HepG2 (cell line): Measurements from ENCODE around the gene SIRT6. TPM values are rescaled to one million over a fixed set of nuclear protein-coding genes. Genes with fewer than 3 reads are reported as not detected.

Source experiments
- ARNTL ChIP-seq: sonication (generic); formaldehyde crosslinking; IDR thresholded peaks from 2 replicates; pipeline ENCODE4 v1.4.0; 2020; ENCODE audit warnings: mild to moderate bottlenecking, missing genetic modification reagents
- BRD4 ChIP-seq: sonication (generic); formaldehyde crosslinking; IDR thresholded peaks from 2 replicates; pipeline ENCODE4 v1.4.0; 2020; ENCODE audit warnings: missing genetic modification reagents
- CBX5 ChIP-seq: sonication (generic); formaldehyde crosslinking; IDR thresholded peaks from 2 replicates; pipeline ENCODE4 v1.4.0; 2020; ENCODE audit warnings: missing genetic modification reagents, borderline replicate concordance
- ETV5 ChIP-seq: IDR thresholded peaks from 2 replicates; pipeline ENCODE4 v1.6.1; 2018; ENCODE audit warnings: missing biosample characterization, missing genetic modification reagents, inconsistent platforms, borderline replicate concordance
- ETV6 ChIP-seq: sonication (generic); formaldehyde crosslinking; conservative IDR thresholded peaks from 2 replicates; pipeline ENCODE4 v1.4.0; 2020; ENCODE audit warnings: missing genetic modification reagents
- FOSL1 ChIP-seq: sonication (generic); formaldehyde crosslinking; IDR thresholded peaks from 2 replicates; pipeline ENCODE4 v1.9.0; 2021; ENCODE audit warnings: missing genetic modification reagents, borderline replicate concordance
- GATAD2A ChIP-seq: IDR thresholded peaks from 2 replicates; pipeline ENCODE4 v1.6.1; 2016
- KDM1A ChIP-seq: IDR thresholded peaks from 2 replicates; pipeline ENCODE4 v1.6.1; 2016; ENCODE audit warnings: missing compliant biosample characterization
- KLF11 ChIP-seq: IDR thresholded peaks from 2 replicates; pipeline ENCODE4 v1.6.1; 2016; ENCODE audit warnings: missing compliant biosample characterization
- LCORL ChIP-seq, 2 experiments: fragments of 450-650 bp in 1 of 2; sonication (generic) in 1 of 2; formaldehyde crosslinking in 1 of 2; IDR thresholded peaks; 2 replicates each; pipeline versions ENCODE4 v1.5.0 to v1.6.1; 2017 to 2020; ENCODE audit warnings: antibody characterized with exemption in 1 of 2, missing genetic modification reagents in 1 of 2
- MAFG ChIP-seq: sonication (generic); formaldehyde crosslinking; IDR thresholded peaks from 2 replicates; pipeline ENCODE4 v1.5.1; 2020; ENCODE audit warnings: mild to moderate bottlenecking, missing genetic modification reagents
- MIER3 ChIP-seq: IDR thresholded peaks from 2 replicates; pipeline ENCODE4 v1.6.1; 2016; ENCODE audit warnings: missing compliant biosample characterization, borderline replicate concordance
- SALL1 ChIP-seq: sonication (generic); formaldehyde crosslinking; IDR thresholded peaks from 2 replicates; pipeline ENCODE4 v1.8.0; 2022; ENCODE audit warnings: mild to moderate bottlenecking, missing genetic modification reagents
- TAF15 ChIP-seq: fragments of 200-400 bp; formaldehyde crosslinking; IDR thresholded peaks from one replicate; pipeline ENCODE4 v1.6.1; 2018; ENCODE audit warnings: mild to moderate bottlenecking, low read depth, low read length; ENCODE audit not compliant: poor library complexity, severe bottlenecking
- YEATS4 ChIP-seq: sonication (generic); formaldehyde crosslinking; IDR thresholded peaks from 2 replicates; pipeline ENCODE4 v1.4.0; 2020; ENCODE audit warnings: missing genetic modification reagents, borderline replicate concordance
- ZBTB7A ChIP-seq: sonication (generic); formaldehyde crosslinking; IDR thresholded peaks from 2 replicates; pipeline ENCODE4 v1.8.0; 2022; ENCODE audit warnings: mild to moderate bottlenecking, missing genetic modification reagents
- ZNF263 ChIP-seq: sonication (generic); formaldehyde crosslinking; IDR thresholded peaks from 2 replicates; pipeline ENCODE4 v1.4.0; 2020; ENCODE audit warnings: missing genetic modification reagents
- ZNF274 ChIP-seq: sonication (generic); formaldehyde crosslinking; IDR thresholded peaks from 2 replicates; pipeline ENCODE4 v1.5.1; 2020; ENCODE audit warnings: mild to moderate bottlenecking, missing genetic modification reagents
- ZNF547 ChIP-seq: sonication (generic); formaldehyde crosslinking; IDR thresholded peaks from 2 replicates; pipeline ENCODE4 v1.5.1; 2020; ENCODE audit warnings: mild to moderate bottlenecking, missing genetic modification reagents
- ZNF670 ChIP-seq: sonication (generic); formaldehyde crosslinking; IDR thresholded peaks from 2 replicates; pipeline ENCODE4 v1.8.0; 2022; ENCODE audit warnings: mild to moderate bottlenecking, missing genetic modification reagents, borderline replicate concordance
- ZSCAN12 ChIP-seq: sonication (generic); formaldehyde crosslinking; IDR thresholded peaks from 2 replicates; pipeline ENCODE4 v1.9.0; 2021; ENCODE audit warnings: mild to moderate bottlenecking, missing genetic modification reagents
- ZSCAN21 ChIP-seq: sonication (generic); formaldehyde crosslinking; IDR thresholded peaks from 2 replicates; pipeline ENCODE4 v1.8.0; 2022; ENCODE audit warnings: mild to moderate bottlenecking, missing genetic modification reagents, moderate library complexity, borderline replicate concordance
- polyA plus RNA-seq, 8 experiments: library from polyadenylated mRNA; depleted of rRNA in 3 of 8; stranded (reverse) in 7 of 8; unstranded in 1 of 8; fragments of >200 nt; fragmentation: Illumina TruSeq in 4 of 8; extraction: Trizol in 4 of 8; gene quantifications; 2 replicates each; pipeline versions ENCODE4 v1.2.1 to v1.2.3, GENCODE V29; 2011 to 2016; ENCODE audit warnings: low read depth in 4 of 8, missing spikeins in 1 of 8, mixed read lengths in 1 of 8; ENCODE audit not compliant: insufficient read depth in 1 of 8
- total RNA-seq, 5 experiments: library from RNA; depleted of rRNA; stranded (reverse); fragments of >200 nt; fragmentation: Illumina TruSeq; extraction: Trizol; gene quantifications; 2 replicates each; pipeline ENCODE4 v1.2.3, GENCODE V29; 2016; ENCODE audit warnings: low read depth in 1 of 5
- TF ChIP-seq, protein P1 (sequence below), 2 experiments: fragments of 450-650 bp in 1 of 2; sonication (generic) in 1 of 2; formaldehyde crosslinking; IDR thresholded peaks; 2 replicates each; pipeline versions ENCODE4 v1.5.0 to v1.8.0; 2020 to 2022; ENCODE audit warnings: mild to moderate bottlenecking in 1 of 2, missing genetic modification reagents in 1 of 2
- TF ChIP-seq, protein P2 (sequence below): sonication (generic); formaldehyde crosslinking; IDR thresholded peaks from 2 replicates; pipeline ENCODE4 v1.5.0; 2020; ENCODE audit warnings: mild to moderate bottlenecking, missing genetic modification reagents, moderate library complexity
- TF ChIP-seq, protein P3 (sequence below): sonication (generic); formaldehyde crosslinking; IDR thresholded peaks from 2 replicates; pipeline ENCODE4 v1.8.0; 2022; ENCODE audit warnings: missing genetic modification reagents, mild to moderate bottlenecking, inconsistent platforms, borderline replicate concordance
- TF ChIP-seq, protein P4 (sequence below): sonication (generic); formaldehyde crosslinking; IDR thresholded peaks from 2 replicates; pipeline ENCODE4 v1.8.1; 2023; ENCODE audit warnings: mild to moderate bottlenecking, inconsistent platforms, moderate library complexity, missing genetic modification reagents, borderline replicate concordance

The SIRT6 gene
- total and polyA plus RNA-seq, 2 of the 13 experiments (the other 11 are each of a cell fraction or from before 2014, with no cell fraction given): 11.0 to 18.4 TPM

DNA sequence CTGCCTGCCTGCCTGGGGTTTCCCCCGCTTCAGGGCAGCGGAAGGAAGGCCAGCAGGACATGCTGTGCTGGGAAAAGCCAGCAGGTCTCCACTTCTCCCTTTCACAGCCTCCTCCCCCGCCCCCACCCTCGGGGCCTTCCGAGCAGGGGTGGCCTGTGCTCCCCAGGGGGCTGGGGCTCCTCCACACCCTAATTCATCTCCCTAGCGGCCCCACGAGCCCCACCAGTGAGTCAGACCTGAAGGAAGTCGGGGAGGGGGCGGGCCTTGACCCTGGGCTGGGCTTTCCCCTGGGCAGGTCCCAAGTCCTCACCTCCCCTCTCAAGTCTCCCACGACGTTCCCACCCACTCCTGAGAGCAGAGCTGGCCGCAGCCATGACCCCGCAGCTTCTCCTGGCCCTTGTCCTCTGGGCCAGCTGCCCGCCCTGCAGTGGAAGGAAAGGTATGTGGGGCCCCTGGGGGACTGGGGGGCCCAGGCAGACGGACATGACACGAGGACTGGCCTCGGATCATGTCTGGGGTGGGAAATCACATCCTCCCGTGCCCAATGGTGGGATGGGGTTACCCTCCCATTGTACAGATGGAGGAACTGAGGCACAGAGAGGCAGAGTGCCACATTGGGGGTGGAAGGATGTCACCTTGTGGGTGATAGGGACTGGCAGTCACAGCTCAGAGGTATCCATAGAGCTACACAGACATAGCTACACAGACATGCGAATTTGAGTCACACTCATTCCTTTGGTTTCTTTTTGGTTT is 47.0 kb upstream of the SIRT6 start, which contains the start of gene EBI3 (continued):
- TF ChIP-seq ZNF274 (CRISPR knock-in tag) (0 out of 2 replicates have a peak, but pooled peaks have one; percentile 30), ARNTL (CRISPR knock-in tag) (no peak), YEATS4 (CRISPR knock-in tag) (no peak; the same call in 1 of the 2 replicates), KDM1A (peak; percentile 90), CBX5 (CRISPR knock-in tag) (0 out of 2 replicates have a peak, but pooled peaks have one; percentile 14), KLF11 (no peak), ZSCAN12 (CRISPR knock-in tag) (no peak), SALL1 (peak; percentile 67), FOSL1 (CRISPR knock-in tag) (no peak), TAF15 (no peak), ZNF670 (CRISPR knock-in tag) (peak; percentile 68; the same call in 1 of the 2 replicates), ZNF263 (CRISPR knock-in tag) (peak; percentile 93), ZNF547 (CRISPR knock-in tag) (peak; percentile 77; the same call in 1 of the 2 replicates), ETV6 (no peak), MAFG (CRISPR knock-in tag) (no peak), MIER3 (no peak), ETV5 (CRISPR knock-in tag) (no peak), BRD4 (no peak), GATAD2A (CRISPR knock-in tag) (peak; percentile 53), ZSCAN21 (0 out of 2 replicates have a peak, but pooled peaks have one; percentile 17), ZBTB7A (CRISPR knock-in tag) (0 out of 2 replicates have a peak, but pooled peaks have one; percentile 43), LCORL (IDR thresholded peaks at IDR 0.05) (no peak), LCORL (CRISPR knock-in tag; IDR thresholded peaks at IDR 0.05) (peak; percentile 67; the same call in 1 of the 2 replicates)
- TF ChIP-seq, protein P1, sequence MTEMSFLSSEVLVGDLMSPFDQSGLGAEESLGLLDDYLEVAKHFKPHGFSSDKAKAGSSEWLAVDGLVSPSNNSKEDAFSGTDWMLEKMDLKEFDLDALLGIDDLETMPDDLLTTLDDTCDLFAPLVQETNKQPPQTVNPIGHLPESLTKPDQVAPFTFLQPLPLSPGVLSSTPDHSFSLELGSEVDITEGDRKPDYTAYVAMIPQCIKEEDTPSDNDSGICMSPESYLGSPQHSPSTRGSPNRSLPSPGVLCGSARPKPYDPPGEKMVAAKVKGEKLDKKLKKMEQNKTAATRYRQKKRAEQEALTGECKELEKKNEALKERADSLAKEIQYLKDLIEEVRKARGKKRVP (CRISPR knock-in tag; IDR thresholded peaks at IDR 0.05): no peak
- TF ChIP-seq, protein P2, sequence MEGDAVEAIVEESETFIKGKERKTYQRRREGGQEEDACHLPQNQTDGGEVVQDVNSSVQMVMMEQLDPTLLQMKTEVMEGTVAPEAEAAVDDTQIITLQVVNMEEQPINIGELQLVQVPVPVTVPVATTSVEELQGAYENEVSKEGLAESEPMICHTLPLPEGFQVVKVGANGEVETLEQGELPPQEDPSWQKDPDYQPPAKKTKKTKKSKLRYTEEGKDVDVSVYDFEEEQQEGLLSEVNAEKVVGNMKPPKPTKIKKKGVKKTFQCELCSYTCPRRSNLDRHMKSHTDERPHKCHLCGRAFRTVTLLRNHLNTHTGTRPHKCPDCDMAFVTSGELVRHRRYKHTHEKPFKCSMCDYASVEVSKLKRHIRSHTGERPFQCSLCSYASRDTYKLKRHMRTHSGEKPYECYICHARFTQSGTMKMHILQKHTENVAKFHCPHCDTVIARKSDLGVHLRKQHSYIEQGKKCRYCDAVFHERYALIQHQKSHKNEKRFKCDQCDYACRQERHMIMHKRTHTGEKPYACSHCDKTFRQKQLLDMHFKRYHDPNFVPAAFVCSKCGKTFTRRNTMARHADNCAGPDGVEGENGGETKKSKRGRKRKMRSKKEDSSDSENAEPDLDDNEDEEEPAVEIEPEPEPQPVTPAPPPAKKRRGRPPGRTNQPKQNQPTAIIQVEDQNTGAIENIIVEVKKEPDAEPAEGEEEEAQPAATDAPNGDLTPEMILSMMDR (CRISPR knock-in tag): peak; percentile 2; the same call in 1 of the 2 replicates
- TF ChIP-seq, protein P3, sequence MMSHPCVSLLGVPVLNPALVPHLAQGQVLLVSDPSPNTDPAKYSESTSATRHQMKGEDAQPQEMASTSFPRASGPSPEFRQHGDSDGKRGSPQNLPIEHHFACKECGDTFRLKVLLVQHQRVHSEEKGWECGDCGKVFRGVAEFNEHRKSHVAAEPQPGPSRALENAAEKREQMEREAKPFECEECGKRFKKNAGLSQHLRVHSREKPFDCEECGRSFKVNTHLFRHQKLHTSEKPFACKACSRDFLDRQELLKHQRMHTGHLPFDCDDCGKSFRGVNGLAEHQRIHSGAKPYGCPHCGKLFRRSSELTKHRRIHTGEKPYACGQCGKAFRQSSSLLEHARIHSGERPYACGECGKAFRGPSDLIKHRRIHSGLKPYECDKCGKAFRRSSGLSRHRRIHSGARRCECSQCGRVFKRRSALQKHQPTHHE: 0 out of 2 replicates have a peak, but pooled peaks have one; percentile 36
- TF ChIP-seq, protein P4, sequence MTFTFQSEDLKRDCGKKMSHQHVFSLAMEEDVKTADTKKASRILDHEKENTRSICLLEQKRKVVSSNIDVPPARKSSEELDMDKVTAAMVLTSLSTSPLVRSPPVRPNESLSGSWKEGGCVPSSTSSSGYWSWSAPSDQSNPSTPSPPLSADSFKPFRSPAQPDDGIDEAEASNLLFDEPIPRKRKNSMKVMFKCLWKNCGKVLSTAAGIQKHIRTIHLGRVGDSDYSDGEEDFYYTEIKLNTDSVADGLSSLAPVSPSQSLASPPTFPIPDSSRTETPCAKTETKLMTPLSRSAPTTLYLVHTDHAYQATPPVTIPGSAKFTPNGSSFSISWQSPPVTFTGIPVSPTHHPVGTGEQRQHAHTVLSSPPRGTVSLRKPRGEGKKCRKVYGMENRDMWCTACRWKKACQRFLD (CRISPR knock-in tag): no peak
